22Rv1 (cell line): ENCODE data around the gene FNDC8.
A peak's percentile ranks its signal among the peaks of the same experiment; 100 is the strongest.

Experiments
- H3K27ac ChIP-seq: fragments of 450-650 bp; 2 replicates; pipeline ENCODE4 v1.5.1; 2017
- ZFX ChIP-seq: fragments of 450-650 bp; IDR thresholded peaks from 2 replicates; pipeline ENCODE4 v1.6.1; 2017; ENCODE audit warnings: antibody characterized with exemption, borderline replicate concordance
- TF ChIP-seq, protein P1 (sequence below): fragments of 450-650 bp; IDR thresholded peaks from 2 replicates; pipeline ENCODE4 v1.5.1; 2017; ENCODE audit warnings: mild to moderate bottlenecking

The FNDC8 gene

DNA sequence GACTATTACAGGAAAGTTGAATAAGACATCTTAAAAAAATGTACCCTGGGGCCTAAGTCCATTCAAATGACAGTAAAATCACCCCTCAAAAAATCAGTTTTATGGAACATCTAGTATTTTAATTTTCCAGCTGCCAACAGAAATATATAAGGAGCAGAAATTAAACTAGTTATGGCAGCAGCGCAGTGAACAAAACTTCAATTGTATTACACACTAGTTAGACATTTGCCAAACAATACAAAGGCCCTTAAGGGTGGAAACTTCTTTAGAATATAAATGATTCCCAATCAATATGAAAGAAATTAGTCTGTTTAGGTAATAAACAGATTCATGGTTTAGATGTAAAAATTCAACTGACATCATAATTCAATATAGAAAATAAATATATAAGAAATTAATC, 39.8 kb upstream of the FNDC8 start:
- no peak overlapping the region for H3K27ac ChIP-seq
- TF ChIP-seq, protein P1, sequence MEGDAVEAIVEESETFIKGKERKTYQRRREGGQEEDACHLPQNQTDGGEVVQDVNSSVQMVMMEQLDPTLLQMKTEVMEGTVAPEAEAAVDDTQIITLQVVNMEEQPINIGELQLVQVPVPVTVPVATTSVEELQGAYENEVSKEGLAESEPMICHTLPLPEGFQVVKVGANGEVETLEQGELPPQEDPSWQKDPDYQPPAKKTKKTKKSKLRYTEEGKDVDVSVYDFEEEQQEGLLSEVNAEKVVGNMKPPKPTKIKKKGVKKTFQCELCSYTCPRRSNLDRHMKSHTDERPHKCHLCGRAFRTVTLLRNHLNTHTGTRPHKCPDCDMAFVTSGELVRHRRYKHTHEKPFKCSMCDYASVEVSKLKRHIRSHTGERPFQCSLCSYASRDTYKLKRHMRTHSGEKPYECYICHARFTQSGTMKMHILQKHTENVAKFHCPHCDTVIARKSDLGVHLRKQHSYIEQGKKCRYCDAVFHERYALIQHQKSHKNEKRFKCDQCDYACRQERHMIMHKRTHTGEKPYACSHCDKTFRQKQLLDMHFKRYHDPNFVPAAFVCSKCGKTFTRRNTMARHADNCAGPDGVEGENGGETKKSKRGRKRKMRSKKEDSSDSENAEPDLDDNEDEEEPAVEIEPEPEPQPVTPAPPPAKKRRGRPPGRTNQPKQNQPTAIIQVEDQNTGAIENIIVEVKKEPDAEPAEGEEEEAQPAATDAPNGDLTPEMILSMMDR: no peak
- no peak for TF ChIP-seq ZFX

DNA sequence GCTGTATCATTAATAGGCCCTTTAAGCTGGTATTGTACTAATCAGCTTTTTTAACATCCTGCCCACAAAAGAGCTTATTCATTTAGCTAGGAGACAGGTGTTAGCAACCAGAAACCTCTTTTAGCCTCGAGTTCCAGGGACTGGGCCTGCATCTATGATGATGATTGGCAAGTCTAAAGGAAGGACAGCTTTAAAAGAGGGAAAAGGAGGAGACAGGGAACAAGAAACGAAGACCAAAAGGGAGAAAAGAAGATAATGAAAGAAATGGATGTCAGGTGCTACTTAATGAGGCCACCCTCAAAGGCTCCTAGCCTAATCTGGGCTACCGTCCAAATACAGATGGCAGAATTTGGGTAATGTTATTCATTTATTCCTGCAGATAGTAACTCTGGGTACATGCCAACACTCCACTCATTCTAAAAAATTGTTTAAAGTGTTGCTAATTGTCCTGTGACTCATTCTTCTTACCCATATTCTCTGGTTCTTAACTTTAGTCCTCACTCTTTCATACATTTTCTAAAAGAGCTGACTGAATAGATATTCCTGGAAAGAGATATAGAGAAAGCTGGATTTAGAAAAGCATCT, 39.2 kb upstream of the FNDC8 start:
- H3K27ac ChIP-seq: no peak overlapping the region
- TF ChIP-seq, protein P1: no peak
- TF ChIP-seq ZFX: no peak

DNA sequence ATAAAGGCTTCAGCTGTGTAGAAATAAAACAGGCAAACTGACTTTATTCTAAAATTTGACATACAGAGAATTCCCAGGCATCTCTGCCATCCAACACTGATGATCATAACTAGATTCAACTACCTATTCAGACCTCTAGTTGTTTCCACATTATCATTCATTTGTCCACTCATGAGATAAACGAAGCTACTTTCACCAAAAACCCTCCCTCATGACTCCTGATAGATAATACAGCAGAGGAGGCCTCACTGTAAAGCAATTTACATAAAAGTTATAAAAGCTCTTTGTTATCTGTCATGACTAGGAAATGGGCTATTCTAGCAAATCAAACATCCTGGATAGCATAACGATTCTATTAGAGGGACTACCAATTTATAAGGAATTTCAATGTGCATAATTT, 38.3 kb upstream of the FNDC8 start:
- H3K27ac ChIP-seq: no peak overlapping the region
- TF ChIP-seq, protein P1: no peak
- TF ChIP-seq ZFX: no peak

DNA sequence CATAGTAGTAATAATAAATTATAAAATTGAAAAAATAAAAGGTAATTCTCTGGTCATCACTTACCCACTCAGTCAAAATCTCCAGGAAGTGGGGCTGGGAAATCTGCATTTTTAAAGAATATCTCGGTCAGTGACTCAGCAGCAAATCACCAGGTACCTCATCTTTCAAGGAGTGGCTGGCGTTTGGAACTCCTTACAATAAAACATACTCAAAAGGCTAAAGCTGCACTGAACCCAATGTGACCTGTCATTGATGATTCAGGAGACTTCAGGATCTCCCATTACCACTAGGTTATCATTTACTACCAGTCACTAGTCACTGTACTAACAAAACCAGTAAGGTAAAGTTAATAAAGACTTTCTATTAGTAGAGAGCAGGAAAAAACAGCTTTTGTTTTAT, 36.4 kb upstream of the FNDC8 start:
- TF ChIP-seq, protein P1: no peak
- no peak for TF ChIP-seq ZFX
- H3K27ac ChIP-seq: no peak overlapping the region

DNA sequence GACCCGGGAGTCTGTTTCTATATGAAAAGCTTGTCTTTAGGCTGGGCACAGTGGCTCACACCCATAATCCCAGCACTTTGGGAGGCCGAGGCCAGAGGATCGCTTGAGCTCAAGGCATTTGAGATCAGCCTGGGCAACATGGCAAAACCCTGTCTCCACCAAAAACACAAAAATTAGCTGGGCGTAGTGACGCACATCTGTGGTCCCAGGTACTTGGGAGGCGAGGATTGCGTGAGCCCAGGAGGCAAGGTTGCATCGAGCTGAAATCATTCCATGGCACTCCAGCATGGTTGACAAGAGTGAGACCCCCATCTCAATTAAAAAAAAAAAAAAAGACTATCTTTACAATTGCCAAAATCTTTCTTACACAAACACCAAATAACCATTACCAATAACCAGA, 35.3 kb upstream of the FNDC8 start:
- H3K27ac ChIP-seq: no peak overlapping the region
- TF ChIP-seq, protein P1: no peak
- no peak for TF ChIP-seq ZFX

DNA sequence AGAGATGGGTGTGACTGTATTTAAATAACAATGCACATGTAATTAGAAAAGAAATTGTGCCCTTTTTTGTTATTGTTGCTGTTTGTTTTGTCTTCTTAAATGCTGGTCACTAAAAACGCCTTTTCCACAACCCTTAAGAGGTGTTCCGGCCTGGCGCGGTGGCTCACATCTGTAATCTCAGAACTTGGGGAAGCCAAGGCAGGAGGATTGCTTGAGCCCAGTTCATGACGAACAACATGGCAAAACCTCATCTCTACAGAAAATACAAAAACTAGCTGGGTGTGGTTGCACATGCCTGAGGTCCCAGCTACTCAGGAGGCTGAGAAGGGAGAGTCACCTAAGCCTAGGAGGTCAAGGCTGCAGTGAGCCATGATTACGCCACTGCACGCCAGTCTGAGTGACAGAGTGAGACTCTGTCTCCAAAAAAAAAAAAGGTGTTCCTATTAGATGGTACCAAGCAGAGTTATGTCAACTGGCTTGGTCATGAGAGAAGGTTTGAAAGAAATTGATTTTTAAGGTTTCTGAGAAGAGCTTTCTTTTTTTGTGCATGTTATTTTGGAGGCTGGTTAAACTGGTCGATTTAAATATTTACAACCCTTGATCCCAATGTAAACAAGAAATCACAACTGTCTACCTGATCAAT, 34.4 kb upstream of the FNDC8 start:
- TF ChIP-seq ZFX: no peak
- TF ChIP-seq, protein P1: no peak
- H3K27ac ChIP-seq: no peak overlapping the region

DNA sequence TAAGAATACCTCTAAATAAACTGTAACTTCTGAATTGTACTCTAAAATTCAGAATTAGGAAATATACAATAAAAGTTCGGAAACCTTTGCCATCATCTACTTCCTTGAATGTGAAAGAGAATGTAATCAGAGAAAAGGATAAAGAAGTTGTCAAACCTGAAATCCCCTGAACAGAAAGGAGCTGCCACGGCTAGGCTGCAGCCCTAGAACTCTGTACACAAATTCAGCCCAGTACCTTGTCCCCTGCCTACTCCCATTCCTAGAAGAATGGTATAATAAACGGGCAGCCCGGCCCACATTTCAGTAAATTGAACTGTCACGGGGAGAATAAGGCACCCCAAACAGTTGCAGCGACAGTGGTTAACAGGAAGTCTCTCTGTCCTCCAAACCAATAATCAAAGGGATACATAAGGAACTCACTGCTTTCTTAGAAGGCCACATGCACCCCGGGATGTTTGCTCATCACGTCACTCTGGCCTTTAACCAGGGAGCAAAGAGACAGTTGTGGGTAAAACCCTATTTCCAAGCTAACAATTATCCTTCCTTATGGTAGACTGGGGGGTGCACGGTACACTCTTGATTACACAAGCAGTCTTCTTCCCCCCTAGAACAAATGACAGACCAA, 33.6 kb upstream of the FNDC8 start:
- TF ChIP-seq ZFX: no peak
- TF ChIP-seq, protein P1: no peak
- H3K27ac ChIP-seq: peak overlapping the region; percentile 86
